Gastrocnemius medialis (tissue), 4 donors: Measurements from ENCODE around the gene PLAAT4. TPM values are rescaled to one million over a fixed set of nuclear protein-coding genes. Genes with fewer than 3 reads are reported as not detected.

Experiments used
- ATAC-seq, 2 donors: fragments of 150-250 bp; one replicate each; pipeline ENCODE4 v1.9.1; 2016
- DNase-seq, 2 donors: peaks; one replicate each; pipeline ENCODE4 v3.0.0-alpha.2; 2019
- H3K27ac ChIP-seq, 4 donors: fragments of 200-600 bp; sonication (generic); 1 replicate in 1 of 4; 2 replicates in 3 of 4; pipeline ENCODE4 v1.5.1; 2016 to 2018; ENCODE audit warnings: mild to moderate bottlenecking in 2 of 4, moderate library complexity in 1 of 4
- H3K27me3 ChIP-seq, 3 donors: fragments of 200-600 bp; sonication (generic) in 2 of 3; 1 replicate in 1 of 3; 2 replicates in 2 of 3; pipeline versions ENCODE4 v1.5.1 to v1.6.0; 2016 to 2019; ENCODE audit warnings: mild to moderate bottlenecking in 1 of 3, moderate library complexity in 1 of 3
- H3K36me3 ChIP-seq, 2 donors: fragments of 200-600 bp; sonication (generic) in 1 of 2; one replicate each; pipeline ENCODE4 v1.5.1; 2017 to 2018
- H3K4me1 ChIP-seq, 2 donors: fragments of 200-600 bp; sonication (generic) in 1 of 2; one replicate each; pipeline ENCODE4 v1.5.1; 2016 to 2017; ENCODE audit warnings: mild to moderate bottlenecking in 2 of 2
- H3K4me3 ChIP-seq, 4 donors: fragments of 200-600 bp; sonication (generic) in 3 of 4; 1 replicate in 1 of 4; 2 replicates in 3 of 4; pipeline ENCODE4 v1.5.1; 2016 to 2019; ENCODE audit warnings: mild to moderate bottlenecking in 2 of 4
- H3K9me3 ChIP-seq, 3 donors: fragments of 200-600 bp; sonication (generic) in 2 of 3; 1 replicate in 1 of 3; 2 replicates in 2 of 3; pipeline ENCODE4 v1.5.1; 2016 to 2019
- POLR2A ChIP-seq, 2 donors: fragments of 450-650 bp; IDR thresholded peaks; one replicate each; pipeline ENCODE4 v1.6.1; 2017; ENCODE audit warnings: antibody characterized with exemption in 2 of 2, mild to moderate bottlenecking in 2 of 2, moderate library complexity in 2 of 2
- in situ Hi-C, 4 donors: fragments of 200-750 bp; cut with MboI; loops; one replicate each; pipeline versions ENCODE4 v1.15.0 to v1.8.0; 2017; ENCODE audit warnings: low sequenced_read_pairs in 4 of 4
- intact Hi-C: fragments of 100-400 bp; cut with DNase I; formaldehyde crosslinking; loops from one replicate; pipeline ENCODE4 v1.15.1; 2023; ENCODE audit warnings: low total_unique reads
- total RNA-seq, 4 donors: library from RNA; depleted of rRNA; stranded (reverse); fragments of >200 nt; gene quantifications; one replicate each; pipeline versions ENCODE4 v1.1.0 to v1.2.3, GENCODE V29; 2016
- TF ChIP-seq, protein P1 (sequence below), 5 experiments: fragments of 450-650 bp in 3 of 5; fragments of 200-600 bp in 2 of 5; sonication (generic) in 2 of 5; IDR thresholded peaks in 4 of 5; conservative IDR thresholded peaks in 1 of 5; 1 replicate in 4 of 5; 2 replicates in 1 of 5; pipeline ENCODE4 v1.5.1; 2016 to 2019; ENCODE audit warnings: antibody characterized with exemption in 5 of 5, mild to moderate bottlenecking in 3 of 5, moderate library complexity in 3 of 5

Gene PLAAT4
- total RNA-seq, 4 donors from 2014 or later = 3.1 to 13.2 (median 5.8) TPM

GRCh38 chr11:63560506-63561180, 24.0 kb downstream of the PLAAT4 start:
- no peak for DNase-seq

GRCh38 chr11:63563201-63564055, 26.8 kb downstream of the PLAAT4 start, which contains the start of gene PLAAT2:
Gene PLAAT2, minus strand, starts transcription at chr11:63563379. Its CDS starts 55 bp downstream, at chr11:63563324.
- Histone ChIP-seq H3K36me3 (no peaks in the 10 kb centered on the region), H3K4me1 (peaks cover 9 to 15% of the 10 kb centered on the region in 2 donors), H3K27ac (no peak within 1 kb of the TSS), H3K27me3 (no peaks in the 10 kb centered on the region), H3K9me3 (no peaks in the 10 kb centered on the region), H3K4me3 (no peak within 1 kb of the TSS)
- no peak for DNase-seq
- TF ChIP-seq, protein P1, sequence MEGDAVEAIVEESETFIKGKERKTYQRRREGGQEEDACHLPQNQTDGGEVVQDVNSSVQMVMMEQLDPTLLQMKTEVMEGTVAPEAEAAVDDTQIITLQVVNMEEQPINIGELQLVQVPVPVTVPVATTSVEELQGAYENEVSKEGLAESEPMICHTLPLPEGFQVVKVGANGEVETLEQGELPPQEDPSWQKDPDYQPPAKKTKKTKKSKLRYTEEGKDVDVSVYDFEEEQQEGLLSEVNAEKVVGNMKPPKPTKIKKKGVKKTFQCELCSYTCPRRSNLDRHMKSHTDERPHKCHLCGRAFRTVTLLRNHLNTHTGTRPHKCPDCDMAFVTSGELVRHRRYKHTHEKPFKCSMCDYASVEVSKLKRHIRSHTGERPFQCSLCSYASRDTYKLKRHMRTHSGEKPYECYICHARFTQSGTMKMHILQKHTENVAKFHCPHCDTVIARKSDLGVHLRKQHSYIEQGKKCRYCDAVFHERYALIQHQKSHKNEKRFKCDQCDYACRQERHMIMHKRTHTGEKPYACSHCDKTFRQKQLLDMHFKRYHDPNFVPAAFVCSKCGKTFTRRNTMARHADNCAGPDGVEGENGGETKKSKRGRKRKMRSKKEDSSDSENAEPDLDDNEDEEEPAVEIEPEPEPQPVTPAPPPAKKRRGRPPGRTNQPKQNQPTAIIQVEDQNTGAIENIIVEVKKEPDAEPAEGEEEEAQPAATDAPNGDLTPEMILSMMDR (IDR thresholded peaks at IDR 0.05 in 4 of 5, conservative IDR thresholded peaks at IDR 0.05 in 1 of 5) = no peak
- TF ChIP-seq POLR2A (IDR thresholded peaks at IDR 0.05) = no peak
- in situ Hi-C loops = no loop called here
- no peak for ATAC-seq
- intact Hi-C loops = no loop called here

More at GRCh38 chr11:63560506-63561180, 24.0 kb downstream of the PLAAT4 start:
- Histone ChIP-seq H3K4me1 (no peaks in the 10 kb centered on the region), H3K9me3 (no peaks in the 10 kb centered on the region), H3K27ac (no peak overlapping the region), H3K4me3 (no peak overlapping the region), H3K27me3 (no peaks in the 10 kb centered on the region), H3K36me3 (no peaks in the 10 kb centered on the region)
- TF ChIP-seq, protein P1 (IDR thresholded peaks at IDR 0.05 in 4 of 5, conservative IDR thresholded peaks at IDR 0.05 in 1 of 5) = no peak
- ATAC-seq = no peak
- in situ Hi-C loops = no loop called here
- intact Hi-C loops = no loop called here

GRCh38 chr11:63564056-63564774, 27.6 kb downstream of the PLAAT4 start:
- Histone ChIP-seq H3K4me3 (no peak overlapping the region), H3K36me3 (no peaks in the 10 kb centered on the region), H3K27ac (no peak overlapping the region), H3K9me3 (no peaks in the 10 kb centered on the region), H3K27me3 (no peaks in the 10 kb centered on the region), H3K4me1 (peaks cover 9 to 15% of the 10 kb centered on the region in 2 donors)
- DNase-seq (no peak), ATAC-seq (no peak)
- TF ChIP-seq, protein P1 (IDR thresholded peaks at IDR 0.05 in 4 of 5, conservative IDR thresholded peaks at IDR 0.05 in 1 of 5) = no peak
- no peak for TF ChIP-seq POLR2A (IDR thresholded peaks at IDR 0.05)
- in situ Hi-C loops (no loop called here), intact Hi-C loops (no loop called here)

- Histone ChIP-seq H3K4me3 (no peak overlapping the region), H3K36me3 (no peaks in the 10 kb centered on the region), H3K27me3 (no peaks in the 10 kb centered on the region), H3K27ac (no peak overlapping the region), H3K4me1 (peaks cover 9 to 15% of the 10 kb centered on the region in 2 donors), H3K9me3 (no peaks in the 10 kb centered on the region)
- in situ Hi-C loops = no loop called here
- intact Hi-C loops = no loop called here
- ATAC-seq (no peak), DNase-seq (no peak)
- TF ChIP-seq, protein P1 (IDR thresholded peaks at IDR 0.05 in 4 of 5, conservative IDR thresholded peaks at IDR 0.05 in 1 of 5) = no peak
- TF ChIP-seq POLR2A (IDR thresholded peaks at IDR 0.05) = no peak
These were observed 28.3 kb downstream of the PLAAT4 start for GRCh38 chr11:63564784-63565350.
